ENCODE results near the gene TMEM63C. TPM values are rescaled to one million over a fixed set of nuclear protein-coding genes. Genes with fewer than 3 reads are reported as not detected.

Gene TMEM63C
- total RNA-seq, 1 donor from 2014 or later = 0.27 TPM

GRCh38 chr14:77177702-77178101 is 3.9 kb upstream of the TMEM63C start:
- intact Hi-C loops (cut with DNase I) = no loop called here
- H3K4me1 ChIP-seq = peaks cover 12% of the 10 kb centered on the region
- TF ChIP-seq CTCF (IDR thresholded peaks at IDR 0.05) = no peak
- no peaks in the 10 kb centered on the region for H3K9me3 ChIP-seq
- no peak overlapping the region for H3K4me3 ChIP-seq
- DNase-seq = no peak
- peaks cover 23% of the 10 kb centered on the region for H3K27me3 ChIP-seq (ENCODE audit: low read depth)
- ATAC-seq = no peak
- no peaks in the 10 kb centered on the region for H3K36me3 ChIP-seq
- H3K27ac ChIP-seq = no peak overlapping the region

- intact Hi-C loops (cut with DNase I) = no loop called here
- H3K4me3 ChIP-seq = no peak overlapping the region
- no peak for TF ChIP-seq CTCF (IDR thresholded peaks at IDR 0.05)
- peaks cover 32% of the 10 kb centered on the region for H3K27me3 ChIP-seq (ENCODE audit: low read depth)
- ATAC-seq = no peak
- H3K4me1 ChIP-seq = peaks cover 12% of the 10 kb centered on the region
- DNase-seq = no peak
- no peaks in the 10 kb centered on the region for H3K9me3 ChIP-seq
- no peaks in the 10 kb centered on the region for H3K36me3 ChIP-seq
- H3K27ac ChIP-seq = no peak overlapping the region
Observed at GRCh38 chr14:77178656-77179055, 2.9 kb upstream of the TMEM63C start.

- peak in 1 of 2 donors; percentile 20 for ATAC-seq
- TF ChIP-seq CTCF (IDR thresholded peaks at IDR 0.05) = no peak
- Histone ChIP-seq H3K27ac (no peak overlapping the region), H3K27me3 (ENCODE audit: low read depth) (peaks cover 34% of the 10 kb centered on the region), H3K4me3 (peak overlapping the region; percentile 38), H3K4me1 (peaks cover 12% of the 10 kb centered on the region), H3K9me3 (no peaks in the 10 kb centered on the region), H3K36me3 (no peaks in the 10 kb centered on the region)
- DNase-seq = no peak
- intact Hi-C loops (cut with DNase I) = no loop called here
Observed at GRCh38 chr14:77180726-77181602, 634 bp upstream of the TMEM63C start.

- no peak for TF ChIP-seq CTCF (IDR thresholded peaks at IDR 0.05)
- DNase-seq (no peak), ATAC-seq (no peak)
- H3K27me3 ChIP-seq (ENCODE audit: low read depth) = peaks cover 34% of the 10 kb centered on the region
- intact Hi-C loops (cut with DNase I) = no loop called here
- peaks cover 12% of the 10 kb centered on the region for H3K4me1 ChIP-seq
- no peaks in the 10 kb centered on the region for H3K9me3 ChIP-seq
- no peaks in the 10 kb centered on the region for H3K36me3 ChIP-seq
- no peak overlapping the region for H3K4me3 ChIP-seq
- H3K27ac ChIP-seq = no peak overlapping the region
Observed at GRCh38 chr14:77183896-77184295, 2.3 kb downstream of the TMEM63C start.

GRCh38 chr14:77184396-77185092 is 2.9 kb downstream of the TMEM63C start:
- no peak overlapping the region for H3K4me3 ChIP-seq

More at GRCh38 chr14:77184396-77185092, 2.9 kb downstream of the TMEM63C start:
- ATAC-seq = no peak
- TF ChIP-seq CTCF (IDR thresholded peaks at IDR 0.05) = no peak
- Histone ChIP-seq H3K27me3 (ENCODE audit: low read depth) (peaks cover 34% of the 10 kb centered on the region), H3K9me3 (no peaks in the 10 kb centered on the region), H3K4me1 (peaks cover 12% of the 10 kb centered on the region), H3K36me3 (no peaks in the 10 kb centered on the region), H3K27ac (no peak overlapping the region)
- intact Hi-C loops (cut with DNase I) = no loop called here
- no peak for DNase-seq
